Measurements from ENCODE around the gene KMT2A.
"Not testable (repeated sequence)": the region's sequence is repeated elsewhere in the genome, so short reads cannot be mapped to it uniquely, and the experiment has no call there.

The KMT2A gene

GRCh38 chr11:118435893-118436624 is at the start of gene KMT2A:
Gene KMT2A (plus strand): TSS chr11:118436492. CDS start chr11:118436513, 21 bp downstream.
- H3K9me3 ChIP-seq (ENCODE audit: control insufficient read depth, insufficient read depth, low read length): no peaks in the 10 kb centered on the region
- H3K4me1 ChIP-seq (ENCODE audit: insufficient read depth, low read length): peaks cover 9% of the 10 kb centered on the region; the same call in 1 of the 2 replicates
- peak within 1 kb of the TSS; percentile 94 for H3K9ac ChIP-seq (ENCODE audit: low read depth, low read length)
- no peaks in the 10 kb centered on the region; the same call in 1 of the 2 replicates for H3K36me3 ChIP-seq (ENCODE audit: insufficient read depth, low read length)

GRCh38 chr11:118396097-118396501 is 40.2 kb upstream of the KMT2A start:
- Histone ChIP-seq H3K36me3 (ENCODE audit: insufficient read depth, low read length) (peaks cover 7% of the 10 kb centered on the region; the same call in 1 of the 2 replicates), H3K4me1 (ENCODE audit: insufficient read depth, low read length) (no peaks in the 10 kb centered on the region), H3K9ac (ENCODE audit: low read depth, low read length) (no peak overlapping the region), H3K9me3 (ENCODE audit: control insufficient read depth, insufficient read depth, low read length) (no peaks in the 10 kb centered on the region)

GRCh38 chr11:118397448-118397847 is 38.8 kb upstream of the KMT2A start:
- Histone ChIP-seq H3K9ac (ENCODE audit: low read depth, low read length) (no peak overlapping the region), H3K4me1 (ENCODE audit: insufficient read depth, low read length) (no peaks in the 10 kb centered on the region), H3K9me3 (ENCODE audit: control insufficient read depth, insufficient read depth, low read length) (no peaks in the 10 kb centered on the region), H3K36me3 (ENCODE audit: insufficient read depth, low read length) (peaks cover 7% of the 10 kb centered on the region; the same call in 1 of the 2 replicates)

- Histone ChIP-seq H3K36me3 (ENCODE audit: insufficient read depth, low read length) (peaks cover 4% of the 10 kb centered on the region; the same call in 1 of the 2 replicates), H3K4me1 (ENCODE audit: insufficient read depth, low read length) (no peaks in the 10 kb centered on the region; the same call in 1 of the 2 replicates)
Measured at GRCh38 chr11:118398791-118399559, 37.3 kb upstream of the KMT2A start.

GRCh38 chr11:118401151-118401879 is 35.0 kb upstream of the KMT2A start, which contains the start of gene ATP5MG:
Gene ATP5MG (plus strand): TSS chr11:118401606. CDS start chr11:118401666, 60 bp downstream.
- no peaks in the 10 kb centered on the region for H3K9me3 ChIP-seq (ENCODE audit: control insufficient read depth, insufficient read depth, low read length)
- no peaks in the 10 kb centered on the region; the same call in 1 of the 2 replicates for H3K4me1 ChIP-seq (ENCODE audit: insufficient read depth, low read length)
- peak within 1 kb of the TSS; percentile 95 for H3K9ac ChIP-seq (ENCODE audit: low read depth, low read length)
- peaks cover 4% of the 10 kb centered on the region; the same call in 1 of the 2 replicates for H3K36me3 ChIP-seq (ENCODE audit: insufficient read depth, low read length)

More at GRCh38 chr11:118398791-118399559, 37.3 kb upstream of the KMT2A start:
- Histone ChIP-seq H3K9ac (ENCODE audit: low read depth, low read length) (no peak overlapping the region), H3K9me3 (ENCODE audit: control insufficient read depth, insufficient read depth, low read length) (no peaks in the 10 kb centered on the region)

- Histone ChIP-seq H3K36me3 (ENCODE audit: insufficient read depth, low read length) (peaks cover 10% of the 10 kb centered on the region), H3K9me3 (ENCODE audit: control insufficient read depth, insufficient read depth, low read length) (no peaks in the 10 kb centered on the region), H3K9ac (ENCODE audit: low read depth, low read length) (peak overlapping the region; percentile 95), H3K4me1 (ENCODE audit: insufficient read depth, low read length) (no peaks in the 10 kb centered on the region; the same call in 1 of the 2 replicates)
Measured at GRCh38 chr11:118401880-118402590, 34.3 kb upstream of the KMT2A start.

GRCh38 chr11:118402594-118402993 is 33.7 kb upstream of the KMT2A start:
- H3K9ac ChIP-seq (ENCODE audit: low read depth, low read length): peak overlapping the region; percentile 95
- H3K4me1 ChIP-seq (ENCODE audit: insufficient read depth, low read length); H3K36me3 ChIP-seq (ENCODE audit: insufficient read depth, low read length); H3K9me3 ChIP-seq (ENCODE audit: control insufficient read depth, insufficient read depth, low read length): not testable (repeated sequence)

- H3K4me1 ChIP-seq (ENCODE audit: insufficient read depth, low read length): no peaks in the 10 kb centered on the region; the same call in 1 of the 2 replicates
- no peak overlapping the region for H3K9ac ChIP-seq (ENCODE audit: low read depth, low read length)
- no peaks in the 10 kb centered on the region for H3K9me3 ChIP-seq (ENCODE audit: control insufficient read depth, insufficient read depth, low read length)
- peaks cover 10% of the 10 kb centered on the region for H3K36me3 ChIP-seq (ENCODE audit: insufficient read depth, low read length)
Measured at GRCh38 chr11:118406599-118407166, 29.6 kb upstream of the KMT2A start.

GRCh38 chr11:118410055-118410745 is 26.1 kb upstream of the KMT2A start:
- Histone ChIP-seq H3K36me3 (ENCODE audit: insufficient read depth, low read length) (peaks cover 10% of the 10 kb centered on the region), H3K4me1 (ENCODE audit: insufficient read depth, low read length) (peaks cover 9% of the 10 kb centered on the region), H3K9ac (ENCODE audit: low read depth, low read length) (no peak overlapping the region), H3K9me3 (ENCODE audit: control insufficient read depth, insufficient read depth, low read length) (no peaks in the 10 kb centered on the region)

GRCh38 chr11:118411530-118411929 is 24.8 kb upstream of the KMT2A start:
- Histone ChIP-seq H3K36me3 (ENCODE audit: insufficient read depth, low read length) (peaks cover 5% of the 10 kb centered on the region), H3K4me1 (ENCODE audit: insufficient read depth, low read length) (peaks cover 22% of the 10 kb centered on the region), H3K9me3 (ENCODE audit: control insufficient read depth, insufficient read depth, low read length) (no peaks in the 10 kb centered on the region), H3K9ac (ENCODE audit: low read depth, low read length) (no peak overlapping the region)

GRCh38 chr11:118412921-118413320 is 23.4 kb upstream of the KMT2A start:
- Histone ChIP-seq H3K9me3 (ENCODE audit: control insufficient read depth, insufficient read depth, low read length) (no peaks in the 10 kb centered on the region), H3K36me3 (ENCODE audit: insufficient read depth, low read length) (no peaks in the 10 kb centered on the region; the same call in 1 of the 2 replicates), H3K4me1 (ENCODE audit: insufficient read depth, low read length) (peaks cover 30% of the 10 kb centered on the region), H3K9ac (ENCODE audit: low read depth, low read length) (no peak overlapping the region)

- H3K4me1 ChIP-seq (ENCODE audit: insufficient read depth, low read length): peaks cover 32% of the 10 kb centered on the region
- peak overlapping the region; percentile 31 for H3K9ac ChIP-seq (ENCODE audit: low read depth, low read length)
- no peaks in the 10 kb centered on the region for H3K9me3 ChIP-seq (ENCODE audit: control insufficient read depth, insufficient read depth, low read length)
- H3K36me3 ChIP-seq (ENCODE audit: insufficient read depth, low read length): no peaks in the 10 kb centered on the region; the same call in 1 of the 2 replicates
Measured at GRCh38 chr11:118415062-118415738, 21.1 kb upstream of the KMT2A start.
